GM19328 (cell line): ENCODE data around the gene DEFB114.
"Not testable (repeated sequence)": the region's sequence is repeated elsewhere in the genome, so short reads cannot be mapped to it uniquely, and the experiment has no call there.

ENCODE experiments used
- ATAC-seq: cut with Tn5 transposase; IDR thresholded peaks from one replicate; pipeline ENCODE4 v1.9.1; 2021; ENCODE audit warnings: mild to moderate bottlenecking, moderate library complexity; ENCODE audit not compliant: unreplicated experiment

DEFB114 gene

GRCh38 chr6:49964064-49964463, at the start of gene DEFB114:
DEFB114 (minus strand) TSS chr6:49964164; CDS start chr6:49964105, 59 bp downstream.
- ATAC-seq, result no peak

GRCh38 chr6:50007819-50008218, 43.9 kb upstream of the DEFB114 start:
- no peak for ATAC-seq

- no peak for ATAC-seq
Measured at GRCh38 chr6:50003139-50003538, 39.2 kb upstream of the DEFB114 start.

- no peak for ATAC-seq
Measured at GRCh38 chr6:49995278-49995677, 31.3 kb upstream of the DEFB114 start.

GRCh38 chr6:49988900-49989299, 24.9 kb upstream of the DEFB114 start:
- ATAC-seq, result no peak

GRCh38 chr6:49987749-49988148, 23.8 kb upstream of the DEFB114 start:
- no peak for ATAC-seq

- no peak for ATAC-seq
Measured at GRCh38 chr6:49986551-49986950, 22.6 kb upstream of the DEFB114 start.

GRCh38 chr6:49982046-49982445, 18.1 kb upstream of the DEFB114 start:
- ATAC-seq, result no peak

- peak; percentile 46 for ATAC-seq
Measured at GRCh38 chr6:49980898-49981297, 16.9 kb upstream of the DEFB114 start.

GRCh38 chr6:49979584-49979983, 15.6 kb upstream of the DEFB114 start:
- ATAC-seq, result peak; percentile 35

- ATAC-seq, result no peak
Measured at GRCh38 chr6:49978332-49979226, 14.6 kb upstream of the DEFB114 start.

GRCh38 chr6:49969605-49970004, 5.6 kb upstream of the DEFB114 start, which contains the start of gene DEFB113:
DEFB113 (minus strand) TSS chr6:49969625; CDS start chr6:49969625, 0 bp downstream.
- no peak for ATAC-seq

- no peak for ATAC-seq
Measured at GRCh38 chr6:49966823-49967222, 2.9 kb upstream of the DEFB114 start.

GRCh38 chr6:49966334-49966733, 2.4 kb upstream of the DEFB114 start:
- ATAC-seq, result no peak

GRCh38 chr6:49958180-49958579, 5.8 kb downstream of the DEFB114 start:
- no peak for ATAC-seq

GRCh38 chr6:49955847-49956246, 8.1 kb downstream of the DEFB114 start:
- ATAC-seq, result no peak

- ATAC-seq, result no peak
Measured at GRCh38 chr6:49951926-49952325, 12.0 kb downstream of the DEFB114 start.

GRCh38 chr6:49950415-49950751, 13.6 kb downstream of the DEFB114 start:
- ATAC-seq, result no peak

GRCh38 chr6:49949062-49949461, 14.9 kb downstream of the DEFB114 start:
- ATAC-seq, result no peak

- no peak for ATAC-seq
Measured at GRCh38 chr6:49946835-49947234, 17.1 kb downstream of the DEFB114 start.

- ATAC-seq, result not testable (repeated sequence)
Measured at GRCh38 chr6:49944068-49944467, 19.9 kb downstream of the DEFB114 start.

GRCh38 chr6:49939993-49940498, 23.9 kb downstream of the DEFB114 start:
- no peak for ATAC-seq
